22Rv1 (cell line): Measurements from ENCODE around the gene SLC25A26.

Experiments
- H3K27ac ChIP-seq: fragments of 450-650 bp; 2 replicates; pipeline ENCODE4 v1.5.1; 2017
- ZFX ChIP-seq: fragments of 450-650 bp; IDR thresholded peaks from 2 replicates; pipeline ENCODE4 v1.6.1; 2017; ENCODE audit warnings: antibody characterized with exemption, borderline replicate concordance
- TF ChIP-seq, protein P1 (sequence below): fragments of 450-650 bp; IDR thresholded peaks from 2 replicates; pipeline ENCODE4 v1.5.1; 2017; ENCODE audit warnings: mild to moderate bottlenecking

Gene SLC25A26

DNA sequence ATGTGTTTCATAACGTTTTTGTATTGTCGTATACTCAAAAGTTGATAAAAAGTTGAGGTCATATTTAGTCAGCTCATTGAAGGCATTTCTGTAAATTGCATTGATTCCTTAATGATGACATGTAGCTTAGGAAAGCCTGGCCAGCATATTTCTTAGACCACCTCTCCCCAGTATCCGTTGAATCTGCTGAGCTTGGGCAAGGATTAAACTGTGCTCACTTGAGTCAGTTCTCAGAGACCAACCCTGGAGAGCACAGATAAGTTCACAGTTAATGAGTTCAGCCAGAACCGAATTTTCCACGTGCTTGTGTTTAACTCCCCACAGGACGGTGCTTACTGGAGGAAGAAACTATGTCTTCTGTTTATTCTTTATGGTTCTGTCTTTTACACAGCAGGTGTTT lies 132.7 kb downstream of the SLC25A26 start:
- TF ChIP-seq, protein P1, sequence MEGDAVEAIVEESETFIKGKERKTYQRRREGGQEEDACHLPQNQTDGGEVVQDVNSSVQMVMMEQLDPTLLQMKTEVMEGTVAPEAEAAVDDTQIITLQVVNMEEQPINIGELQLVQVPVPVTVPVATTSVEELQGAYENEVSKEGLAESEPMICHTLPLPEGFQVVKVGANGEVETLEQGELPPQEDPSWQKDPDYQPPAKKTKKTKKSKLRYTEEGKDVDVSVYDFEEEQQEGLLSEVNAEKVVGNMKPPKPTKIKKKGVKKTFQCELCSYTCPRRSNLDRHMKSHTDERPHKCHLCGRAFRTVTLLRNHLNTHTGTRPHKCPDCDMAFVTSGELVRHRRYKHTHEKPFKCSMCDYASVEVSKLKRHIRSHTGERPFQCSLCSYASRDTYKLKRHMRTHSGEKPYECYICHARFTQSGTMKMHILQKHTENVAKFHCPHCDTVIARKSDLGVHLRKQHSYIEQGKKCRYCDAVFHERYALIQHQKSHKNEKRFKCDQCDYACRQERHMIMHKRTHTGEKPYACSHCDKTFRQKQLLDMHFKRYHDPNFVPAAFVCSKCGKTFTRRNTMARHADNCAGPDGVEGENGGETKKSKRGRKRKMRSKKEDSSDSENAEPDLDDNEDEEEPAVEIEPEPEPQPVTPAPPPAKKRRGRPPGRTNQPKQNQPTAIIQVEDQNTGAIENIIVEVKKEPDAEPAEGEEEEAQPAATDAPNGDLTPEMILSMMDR, result no peak
- no peak for TF ChIP-seq ZFX
- H3K27ac ChIP-seq, result no peak overlapping the region

DNA sequence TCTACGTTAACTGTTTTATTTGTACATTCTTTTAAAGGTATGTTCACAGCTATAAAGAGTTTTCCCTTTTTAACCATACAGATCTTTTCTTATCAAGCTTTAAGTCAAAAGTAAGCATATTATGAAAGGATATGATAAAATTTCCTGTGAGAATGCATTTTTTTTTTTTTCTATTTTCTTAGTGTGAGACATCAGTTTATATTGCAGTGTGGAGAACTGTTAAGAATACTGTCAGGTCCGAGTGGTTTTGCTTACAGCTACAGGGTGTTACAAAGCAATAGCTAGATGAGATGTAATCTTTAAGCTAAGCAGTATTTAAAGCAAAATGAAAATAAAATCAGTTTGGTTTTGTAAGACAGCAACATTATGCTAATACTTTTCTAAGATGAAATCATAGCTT lies 133.2 kb downstream of the SLC25A26 start:
- TF ChIP-seq ZFX, result no peak
- TF ChIP-seq, protein P1, result no peak
- H3K27ac ChIP-seq, result no peak overlapping the region

DNA sequence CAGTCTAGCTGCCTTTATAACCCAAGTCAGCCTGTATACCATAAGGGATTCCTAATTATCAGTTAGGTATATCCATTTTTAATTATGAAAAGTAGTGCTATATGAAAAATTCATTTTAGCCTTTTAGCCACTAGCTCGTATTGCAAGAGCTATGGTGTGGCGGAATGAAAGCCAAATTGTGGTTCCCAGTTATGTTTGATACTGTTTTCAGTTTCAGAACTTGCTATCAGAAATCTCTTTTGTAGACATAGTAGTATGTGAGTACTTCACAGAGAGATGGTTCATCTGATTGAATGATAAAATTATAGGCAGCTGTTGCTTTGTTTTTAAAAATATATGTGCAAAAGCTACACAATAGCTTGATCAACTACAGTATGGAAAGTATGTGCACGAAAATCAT lies 134.6 kb downstream of the SLC25A26 start:
- TF ChIP-seq, protein P1, result no peak
- TF ChIP-seq ZFX, result no peak
- no peak overlapping the region for H3K27ac ChIP-seq

DNA sequence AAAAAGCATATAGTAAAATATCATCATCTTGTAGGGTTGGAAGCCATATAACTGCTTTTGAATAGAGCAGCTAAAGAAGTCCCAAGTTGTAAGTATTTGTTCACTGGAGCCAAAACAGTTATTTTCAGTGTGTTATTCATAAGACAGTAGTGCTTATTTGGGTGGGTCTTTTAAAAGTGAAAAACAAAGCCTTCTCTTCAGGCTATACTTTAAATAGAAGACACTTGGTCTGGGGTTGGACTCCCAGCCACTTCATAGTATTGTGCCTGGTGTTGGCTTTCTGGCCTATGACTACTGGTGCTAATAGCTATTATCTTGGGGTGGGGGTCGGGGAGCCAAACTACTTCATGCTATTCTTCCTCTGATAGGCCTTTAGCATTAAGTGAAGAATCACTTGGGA lies 135.2 kb downstream of the SLC25A26 start:
- no peak for TF ChIP-seq ZFX
- TF ChIP-seq, protein P1, result no peak
- no peak overlapping the region for H3K27ac ChIP-seq

DNA sequence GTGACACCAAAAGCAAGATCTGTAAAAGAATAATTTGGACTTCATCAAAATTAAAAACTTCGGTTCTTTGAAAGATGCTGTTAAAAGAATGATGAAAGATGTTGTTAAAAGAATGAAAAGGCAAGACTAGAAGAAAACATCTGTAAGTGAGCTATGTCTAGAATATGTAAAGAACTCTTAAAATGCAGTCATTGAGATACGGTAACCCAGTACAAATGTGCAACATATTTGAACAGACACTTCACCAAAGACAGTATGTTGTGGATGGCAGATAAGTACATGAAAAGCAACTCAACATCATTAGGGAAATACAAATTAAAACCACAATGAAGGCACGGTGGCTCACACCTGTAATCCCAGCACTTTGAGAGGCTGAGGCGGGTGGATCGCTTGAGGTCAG lies 140.6 kb downstream of the SLC25A26 start:
- H3K27ac ChIP-seq, result no peak overlapping the region
- TF ChIP-seq, protein P1, result no peak
- no peak for TF ChIP-seq ZFX

DNA sequence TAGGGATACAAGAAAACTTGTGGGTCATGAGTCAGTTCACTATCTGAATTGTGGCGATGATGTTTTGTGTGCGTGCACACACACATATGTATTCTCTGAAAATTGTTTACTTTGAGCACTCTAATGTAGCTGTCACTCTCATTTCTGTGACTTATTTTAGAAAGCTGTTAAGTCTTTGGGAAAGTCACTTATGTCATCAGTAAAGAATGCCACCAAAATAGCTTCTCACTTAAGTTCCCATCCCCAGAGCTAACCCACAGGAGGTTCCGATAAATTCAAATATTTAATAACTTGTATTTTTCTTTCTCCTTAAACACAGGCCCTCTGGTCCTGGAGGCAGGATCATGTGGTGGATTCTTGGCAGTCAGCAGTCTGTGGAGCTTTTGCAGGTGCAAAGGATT lies 141.7 kb downstream of the SLC25A26 start:
- TF ChIP-seq ZFX, result no peak
- TF ChIP-seq, protein P1, result no peak

DNA sequence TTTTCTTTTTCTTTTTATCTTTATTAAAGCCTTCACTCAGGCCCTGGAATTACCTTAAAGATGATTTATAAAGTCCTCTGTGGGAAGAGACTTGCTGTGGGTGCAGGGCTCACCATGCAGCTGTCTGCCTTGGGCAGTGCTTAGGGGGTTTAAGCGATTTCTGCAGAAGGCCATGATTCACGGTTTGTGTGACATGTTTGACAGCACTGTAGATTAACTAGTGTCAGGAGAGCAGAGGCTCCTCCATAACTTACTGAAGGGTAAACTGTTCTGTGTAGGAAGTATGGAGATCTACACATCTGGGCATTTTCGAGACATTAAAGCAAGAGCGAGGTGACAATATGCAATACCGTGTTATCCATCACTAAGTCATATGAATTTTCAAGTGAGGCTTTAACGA lies 142.3 kb downstream of the SLC25A26 start:
- no peak overlapping the region for H3K27ac ChIP-seq
- TF ChIP-seq, protein P1, result no peak
- TF ChIP-seq ZFX, result no peak

More for the DNA sequence above, 141.7 kb downstream of the SLC25A26 start:
- H3K27ac ChIP-seq, result no peak overlapping the region
